Kidney epithelial cell (primary cell): ENCODE results near the gene NFX1. TPM values are rescaled to one million over a fixed set of nuclear protein-coding genes. Genes with fewer than 3 reads are reported as not detected.

Experiments used
- DNase-seq: peaks from one replicate; pipeline ENCODE4 v3.0.0-alpha.2; 2010; ENCODE audit warnings: low read depth
- H3K27me3 ChIP-seq: 2 replicates; pipeline ENCODE4 v1.6.0; 2011; ENCODE audit warnings: low read length; ENCODE audit not compliant: control insufficient read depth, insufficient read depth
- H3K36me3 ChIP-seq: 2 replicates; pipeline ENCODE4 v1.5.1; 2011; ENCODE audit warnings: low read length; ENCODE audit not compliant: control insufficient read depth, insufficient read depth
- H3K4me3 ChIP-seq: 2 replicates; pipeline ENCODE4 v1.5.1; 2011; ENCODE audit warnings: low read depth, mild to moderate bottlenecking, control low read depth, low read length
- total RNA-seq: library from RNA; depleted of rRNA; stranded (reverse); fragments of >200 nt; gene quantifications from 2 replicates; pipeline ENCODE4 v1.2.3, GENCODE V29; 2015
- TF ChIP-seq, protein P1 (sequence below): IDR thresholded peaks from 2 replicates; pipeline ENCODE4 v1.5.1; 2011; ENCODE audit warnings: mild to moderate bottlenecking, moderate library complexity, low read length, control low read depth, inconsistent platforms; ENCODE audit not compliant: insufficient read depth, poor library complexity, severe bottlenecking

Gene NFX1
- total RNA-seq, 1 donor from 2014 or later, result 24.3 TPM

DNA sequence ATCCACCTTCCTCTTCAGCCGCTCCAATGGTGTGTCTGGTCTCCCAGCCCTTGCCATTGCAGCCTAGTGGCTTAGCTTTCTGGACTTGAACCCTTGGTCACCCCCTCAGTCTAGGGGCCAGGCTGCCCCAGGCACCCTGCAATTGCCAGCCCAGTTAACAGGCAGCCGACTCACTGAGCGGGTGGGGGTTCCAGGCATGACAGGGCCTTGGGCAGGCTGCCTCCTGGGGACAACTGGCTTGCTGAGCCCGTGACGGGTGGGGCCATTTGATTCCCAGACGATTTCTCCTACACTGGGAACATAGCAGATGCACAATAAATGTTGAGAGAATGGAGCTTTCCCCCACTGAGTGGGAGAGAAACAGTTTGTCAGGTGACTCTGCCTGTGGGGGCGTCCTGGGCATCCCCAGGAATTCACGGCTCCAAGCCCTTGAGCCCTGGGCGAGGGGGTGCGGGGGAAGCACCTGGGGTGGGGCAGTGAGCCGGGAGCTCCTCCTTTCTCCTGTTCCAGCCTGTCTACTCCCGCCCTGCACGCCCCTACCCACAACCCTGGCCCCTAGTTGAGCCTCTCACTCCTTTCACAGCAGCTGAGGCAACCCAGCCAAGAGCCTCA lies 124.7 kb downstream of the NFX1 start:
- Histone ChIP-seq H3K36me3 (no peaks in the 10 kb centered on the region), H3K4me3 (no peak overlapping the region), H3K27me3 (peaks cover 4% of the 10 kb centered on the region)
- TF ChIP-seq, protein P1, sequence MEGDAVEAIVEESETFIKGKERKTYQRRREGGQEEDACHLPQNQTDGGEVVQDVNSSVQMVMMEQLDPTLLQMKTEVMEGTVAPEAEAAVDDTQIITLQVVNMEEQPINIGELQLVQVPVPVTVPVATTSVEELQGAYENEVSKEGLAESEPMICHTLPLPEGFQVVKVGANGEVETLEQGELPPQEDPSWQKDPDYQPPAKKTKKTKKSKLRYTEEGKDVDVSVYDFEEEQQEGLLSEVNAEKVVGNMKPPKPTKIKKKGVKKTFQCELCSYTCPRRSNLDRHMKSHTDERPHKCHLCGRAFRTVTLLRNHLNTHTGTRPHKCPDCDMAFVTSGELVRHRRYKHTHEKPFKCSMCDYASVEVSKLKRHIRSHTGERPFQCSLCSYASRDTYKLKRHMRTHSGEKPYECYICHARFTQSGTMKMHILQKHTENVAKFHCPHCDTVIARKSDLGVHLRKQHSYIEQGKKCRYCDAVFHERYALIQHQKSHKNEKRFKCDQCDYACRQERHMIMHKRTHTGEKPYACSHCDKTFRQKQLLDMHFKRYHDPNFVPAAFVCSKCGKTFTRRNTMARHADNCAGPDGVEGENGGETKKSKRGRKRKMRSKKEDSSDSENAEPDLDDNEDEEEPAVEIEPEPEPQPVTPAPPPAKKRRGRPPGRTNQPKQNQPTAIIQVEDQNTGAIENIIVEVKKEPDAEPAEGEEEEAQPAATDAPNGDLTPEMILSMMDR, result no peak
- DNase-seq, result no peak

DNA sequence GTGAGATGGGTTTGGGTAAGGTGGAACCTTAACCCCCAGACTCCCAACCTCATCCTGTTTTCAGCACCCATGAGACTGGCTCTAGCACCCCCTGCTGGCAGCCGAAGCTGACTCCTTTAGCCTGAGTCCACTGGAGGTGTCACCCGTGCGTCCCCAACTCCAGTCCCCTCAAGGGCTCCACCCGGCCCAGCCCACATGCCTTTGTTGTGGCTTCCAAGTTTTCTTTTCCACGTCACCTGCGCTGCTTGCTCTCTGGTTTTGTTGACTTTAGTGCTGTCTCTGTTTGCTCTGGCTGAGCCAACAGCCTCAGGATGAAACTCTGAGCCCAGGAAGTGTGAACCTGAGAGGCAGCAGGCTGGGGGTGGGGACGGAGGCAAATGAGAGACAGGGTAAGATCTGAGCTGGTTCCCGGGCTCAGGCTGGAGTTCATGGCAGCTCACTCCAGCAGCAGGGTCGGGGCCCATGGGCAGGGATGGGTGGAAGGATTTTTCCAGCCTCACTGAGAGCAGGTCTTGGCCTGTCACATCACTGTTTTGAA lies 125.3 kb downstream of the NFX1 start:
- Histone ChIP-seq H3K27me3 (peaks cover 4% of the 10 kb centered on the region), H3K36me3 (no peaks in the 10 kb centered on the region), H3K4me3 (no peak overlapping the region)
- DNase-seq, result no peak
- TF ChIP-seq, protein P1, result peak; percentile 74

DNA sequence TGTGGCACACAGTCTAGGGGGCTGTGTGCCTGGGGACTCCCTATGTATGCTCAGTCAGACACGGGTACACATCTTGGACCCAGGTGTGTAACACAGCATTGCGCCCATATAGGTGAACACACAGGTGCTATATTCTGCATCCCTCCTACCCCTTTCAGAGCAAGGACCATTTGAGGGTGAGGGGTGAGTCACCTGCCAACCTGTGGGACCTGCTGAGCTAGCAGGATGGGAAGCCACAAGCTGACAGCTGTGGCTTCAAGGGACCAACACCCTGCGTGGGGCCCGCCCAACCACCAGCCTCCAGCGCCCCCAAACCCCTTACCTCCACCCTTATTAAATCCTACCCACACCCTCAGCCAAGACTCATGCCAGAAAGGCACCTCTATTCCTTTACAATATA lies 126.7 kb downstream of the NFX1 start:
- TF ChIP-seq, protein P1, result no peak
- Histone ChIP-seq H3K36me3 (no peaks in the 10 kb centered on the region), H3K4me3 (no peak overlapping the region), H3K27me3 (peaks cover 4% of the 10 kb centered on the region)
- DNase-seq, result no peak

DNA sequence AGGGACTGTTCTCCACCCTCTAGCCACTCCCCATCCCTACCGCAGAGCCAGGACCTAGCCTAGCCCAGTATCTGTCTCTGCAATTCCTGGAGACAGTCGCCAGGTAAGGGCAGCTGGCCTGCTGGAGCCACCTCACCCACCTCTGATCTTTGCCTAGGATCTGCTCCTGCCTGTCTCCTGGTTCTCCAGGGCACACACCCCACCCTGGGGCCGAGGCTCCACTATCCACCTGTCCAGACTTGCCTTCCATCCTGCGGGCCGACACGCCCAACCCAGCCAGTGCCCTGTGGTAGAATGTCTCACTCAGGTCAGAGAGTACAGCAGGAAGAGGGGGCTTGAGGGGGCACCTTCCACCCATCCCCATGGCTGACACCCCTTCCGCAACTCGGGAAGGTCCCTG lies 127.8 kb downstream of the NFX1 start:
- TF ChIP-seq, protein P1, result no peak
- H3K27me3 ChIP-seq, result peaks cover 4% of the 10 kb centered on the region
- H3K4me3 ChIP-seq, result no peak overlapping the region
- no peak for DNase-seq
- H3K36me3 ChIP-seq, result no peaks in the 10 kb centered on the region

DNA sequence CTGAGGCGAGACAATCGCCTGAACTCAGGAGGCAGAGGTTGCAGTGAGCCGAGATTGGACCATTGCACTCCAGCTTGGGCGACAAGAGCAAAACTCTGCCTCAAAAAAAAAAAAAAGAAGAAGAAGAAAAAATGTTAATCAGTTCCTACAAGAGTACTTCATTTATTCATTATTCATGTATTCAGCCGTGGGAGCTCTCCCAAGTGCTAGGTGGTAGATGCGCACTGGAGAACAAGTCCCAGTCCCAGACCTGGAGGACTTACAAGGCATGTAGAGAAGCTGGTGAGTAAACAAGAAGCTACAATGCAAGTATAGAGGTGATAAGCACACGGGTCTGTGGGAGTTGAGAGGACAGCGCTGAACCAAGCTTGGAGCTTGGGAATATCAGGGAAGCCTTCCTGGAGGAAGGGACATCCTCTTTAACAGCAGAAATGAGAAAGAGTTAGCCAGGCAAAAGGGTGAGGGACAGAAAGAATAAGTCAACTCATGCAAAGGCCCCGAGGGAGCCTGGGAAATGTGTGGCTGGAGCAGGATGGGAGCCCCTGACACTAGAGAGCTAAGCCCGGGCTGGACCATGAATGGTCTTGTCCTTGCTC lies 129.5 kb downstream of the NFX1 start:
- Histone ChIP-seq H3K27me3 (peaks cover 4% of the 10 kb centered on the region), H3K4me3 (no peak overlapping the region), H3K36me3 (no peaks in the 10 kb centered on the region)
- TF ChIP-seq, protein P1, result no peak
- DNase-seq, result no peak

Other genes starting within 250 kb of the NFX1 start
- gene SMU1, start 213.8 kb upstream of the NFX1 start, total RNA-seq, result 18.1 and 18.9 TPM in 2 replicates
- gene B4GALT1, start 123.2 kb upstream of the NFX1 start, total RNA-seq, result 86.1 and 103 TPM in 2 replicates
- not detected in 2 replicates for gene SPINK4, start 50.3 kb upstream of the NFX1 start, total RNA-seq
- 54.8 and 59.0 TPM in 2 replicates for gene BAG1, start 25.8 kb upstream of the NFX1 start, total RNA-seq
- gene CHMP5, start 25.5 kb upstream of the NFX1 start, total RNA-seq, result 80.0 and 84.9 TPM in 2 replicates
- gene AQP7, start 112.1 kb downstream of the NFX1 start, total RNA-seq, result not detected in 2 replicates
- 0.89 and 1.1 TPM in 2 replicates for gene AQP3, start 157.1 kb downstream of the NFX1 start, total RNA-seq
- gene NOL6, start 183.4 kb downstream of the NFX1 start, total RNA-seq, result 32.8 and 34.8 TPM in 2 replicates
- 2.1 and 3.8 TPM in 2 replicates for gene ANKRD18B, start 233.7 kb downstream of the NFX1 start, total RNA-seq